ACC112 (cell line): ENCODE results near the gene MGAT5.

Experiments used
- H2AFZ ChIP-seq: fragments of 200-600 bp; sonication (generic); one replicate; pipeline ENCODE4 v1.6.0; 2017; ENCODE audit warnings: antibody characterized with exemption, low read length; ENCODE audit not compliant: unreplicated experiment
- H3K27ac ChIP-seq: fragments of 200-600 bp; sonication (generic); 2 replicates; pipeline ENCODE4 v1.5.1; 2014; ENCODE audit warnings: low read depth, mild to moderate bottlenecking, antibody characterized with exemption, low read length, moderate library complexity
- H3K27me3 ChIP-seq: fragments of 200-600 bp; sonication (generic); 2 replicates; pipeline ENCODE4 v1.6.1; 2014; ENCODE audit warnings: mild to moderate bottlenecking, antibody characterized with exemption, low read length, moderate library complexity, mixed read lengths; ENCODE audit not compliant: insufficient read depth
- H3K36me3 ChIP-seq: fragments of 200-600 bp; sonication (generic); 2 replicates; pipeline ENCODE4 v1.6.1; 2016; ENCODE audit warnings: mild to moderate bottlenecking, antibody characterized with exemption, low read length, moderate library complexity, mixed read lengths; ENCODE audit not compliant: insufficient read depth
- H3K4me1 ChIP-seq: fragments of 200-600 bp; sonication (generic); one replicate; pipeline ENCODE4 v1.6.1; 2016; ENCODE audit warnings: low read length, mixed read lengths; ENCODE audit not compliant: insufficient read depth, unreplicated experiment, control insufficient read depth
- H3K4me3 ChIP-seq: fragments of 200-600 bp; sonication (generic); 2 replicates; pipeline ENCODE4 v1.5.1; 2014; ENCODE audit warnings: mild to moderate bottlenecking, low read depth, low read length
- H3K79me2 ChIP-seq: fragments of 200-600 bp; sonication (generic); one replicate; pipeline ENCODE4 v1.6.0; 2016; ENCODE audit warnings: low read length; ENCODE audit not compliant: control insufficient read depth, unreplicated experiment, insufficient read depth

Gene MGAT5

DNA sequence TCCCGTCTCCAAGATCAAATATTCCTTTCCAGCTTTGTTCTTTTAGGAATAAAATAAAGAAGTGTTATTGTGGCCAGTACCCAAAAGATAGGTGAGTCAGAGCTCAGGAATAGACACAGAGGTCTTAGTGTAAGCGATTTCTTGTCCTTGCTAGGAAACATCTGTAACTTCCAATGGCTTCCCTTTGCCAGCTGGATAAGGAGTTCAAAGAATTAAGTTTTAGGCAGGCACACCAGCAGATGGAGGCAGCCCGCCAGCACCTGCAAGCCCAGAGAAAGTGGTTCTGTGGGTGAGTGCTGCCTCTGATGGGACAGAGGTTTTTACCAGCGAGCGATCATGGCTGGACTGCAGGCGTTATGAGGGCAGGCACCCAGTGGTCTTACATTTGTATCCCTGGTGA, 125.4 kb downstream of the MGAT5 start:
- Histone ChIP-seq H3K27me3 (no peaks in the 10 kb centered on the region), H3K36me3 (no peaks in the 10 kb centered on the region), H2AFZ (no peak overlapping the region)

DNA sequence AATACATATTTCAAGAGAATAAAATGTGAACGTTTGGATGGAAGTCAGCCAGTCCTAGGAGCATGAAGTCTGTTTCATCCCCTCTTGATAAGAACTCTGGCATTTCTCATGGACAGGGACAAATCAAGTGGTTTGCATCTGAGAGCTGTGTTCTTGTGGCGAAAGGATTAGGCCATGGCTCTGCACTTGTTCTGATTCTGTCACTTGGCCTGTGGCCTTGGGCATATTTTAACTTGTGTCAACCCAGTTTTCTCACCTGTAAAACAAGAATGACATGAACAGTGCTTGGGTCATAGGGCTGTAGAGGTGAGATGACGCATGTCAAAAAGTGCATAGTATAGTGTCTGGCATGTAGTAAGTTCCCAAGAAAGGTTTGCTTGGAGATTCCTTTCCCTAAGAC, 125.8 kb downstream of the MGAT5 start:
- Histone ChIP-seq H3K4me1 (no peaks in the 10 kb centered on the region), H3K36me3 (no peaks in the 10 kb centered on the region), H3K4me3 (no peak overlapping the region), H3K27ac (no peak overlapping the region), H3K27me3 (no peaks in the 10 kb centered on the region), H2AFZ (no peak overlapping the region), H3K79me2 (no peaks in the 10 kb centered on the region)

More for the DNA sequence above, 125.4 kb downstream of the MGAT5 start:
- Histone ChIP-seq H3K79me2 (no peaks in the 10 kb centered on the region), H3K4me1 (no peaks in the 10 kb centered on the region), H3K27ac (no peak overlapping the region), H3K4me3 (no peak overlapping the region)

DNA sequence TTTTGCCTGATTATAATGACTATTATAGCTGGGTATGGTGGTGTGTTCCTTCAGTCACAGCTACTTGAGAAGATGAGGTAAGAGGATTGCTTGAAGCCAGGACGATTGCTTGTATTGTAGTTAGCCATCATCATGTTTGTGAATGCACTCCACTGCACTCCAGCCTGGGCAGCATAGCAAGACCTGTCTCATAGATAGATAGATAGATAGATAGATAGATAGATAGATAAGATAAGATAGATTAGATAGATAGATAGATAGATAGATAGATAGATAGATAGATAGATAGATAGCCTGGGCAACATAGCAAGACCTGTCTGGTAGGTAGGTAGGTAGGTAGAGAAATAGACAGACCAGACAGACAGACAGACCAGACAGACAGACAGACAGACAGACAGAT, 127.3 kb downstream of the MGAT5 start:
- Histone ChIP-seq H2AFZ (no peak overlapping the region), H3K36me3 (no peaks in the 10 kb centered on the region), H3K27ac (no peak overlapping the region), H3K4me1 (no peaks in the 10 kb centered on the region), H3K27me3 (no peaks in the 10 kb centered on the region), H3K79me2 (no peaks in the 10 kb centered on the region), H3K4me3 (no peak overlapping the region)

DNA sequence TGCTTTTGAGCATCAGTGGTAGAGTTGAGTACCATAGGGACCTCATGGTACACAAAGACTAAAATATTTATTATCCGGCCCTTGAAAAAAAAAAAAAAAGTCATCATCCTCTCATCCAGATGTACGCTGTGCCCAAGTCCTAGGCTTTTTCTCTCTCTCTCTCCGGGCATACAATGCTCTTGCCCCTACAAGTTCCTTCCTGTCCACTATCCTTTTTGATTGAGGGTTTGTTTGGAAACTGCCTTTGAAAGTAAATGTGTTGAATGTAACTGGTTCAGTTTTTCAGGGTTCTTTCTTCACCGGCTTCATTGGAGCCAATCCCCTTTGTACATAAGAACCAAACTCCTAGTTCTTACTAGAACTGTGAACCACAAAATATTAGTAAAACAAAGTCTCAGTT, 130.3 kb downstream of the MGAT5 start:
- Histone ChIP-seq H3K36me3 (no peaks in the 10 kb centered on the region), H3K4me1 (no peaks in the 10 kb centered on the region), H3K4me3 (no peak overlapping the region), H3K79me2 (no peaks in the 10 kb centered on the region), H3K27ac (no peak overlapping the region), H3K27me3 (no peaks in the 10 kb centered on the region), H2AFZ (no peak overlapping the region)

DNA sequence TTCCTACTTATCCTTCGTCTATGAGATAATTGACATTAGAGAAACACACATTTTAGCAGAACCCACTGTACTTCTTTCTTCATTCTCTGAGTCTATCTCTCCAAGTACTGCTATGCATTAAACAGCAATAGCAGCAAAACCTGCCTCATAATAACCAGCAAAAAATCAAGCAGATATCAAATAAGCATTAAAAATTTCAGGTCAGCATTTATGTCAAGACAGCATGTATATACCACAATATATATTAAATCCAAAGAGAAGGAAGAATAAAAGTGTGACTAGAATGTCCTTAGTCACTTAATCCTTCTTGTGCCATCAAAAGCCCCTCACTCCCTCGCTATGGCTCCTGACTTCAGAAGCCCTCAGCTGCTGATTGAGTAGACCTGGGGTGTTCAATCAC, 131.3 kb downstream of the MGAT5 start:
- Histone ChIP-seq H3K27ac (no peak overlapping the region), H3K27me3 (no peaks in the 10 kb centered on the region), H3K79me2 (no peaks in the 10 kb centered on the region), H3K36me3 (no peaks in the 10 kb centered on the region), H2AFZ (no peak overlapping the region), H3K4me1 (no peaks in the 10 kb centered on the region), H3K4me3 (no peak overlapping the region)

DNA sequence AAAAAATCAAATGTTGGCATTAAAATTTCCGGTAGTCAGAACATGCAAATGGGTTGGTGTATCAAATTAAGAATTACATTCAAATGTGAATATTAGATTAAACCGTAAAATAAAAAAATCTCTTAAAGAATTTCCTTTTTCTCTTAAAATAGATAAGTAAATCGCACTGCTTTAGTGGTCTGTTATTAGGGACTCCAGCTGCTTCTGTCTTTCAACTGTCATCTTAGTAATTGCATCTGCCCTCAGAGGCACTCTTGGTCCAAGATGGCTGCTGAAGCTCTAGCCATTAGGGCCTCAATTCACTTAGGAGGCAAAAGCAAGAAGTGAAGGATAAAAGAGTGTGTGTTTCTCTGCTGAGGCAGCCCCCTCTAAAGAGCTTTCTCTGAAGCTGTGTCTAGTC, 132.4 kb downstream of the MGAT5 start:
- H3K4me3 ChIP-seq, result no peak overlapping the region
- H3K79me2 ChIP-seq, result no peaks in the 10 kb centered on the region
- no peaks in the 10 kb centered on the region for H3K27me3 ChIP-seq
- no peak overlapping the region for H2AFZ ChIP-seq
- H3K36me3 ChIP-seq, result no peaks in the 10 kb centered on the region
- no peak overlapping the region for H3K27ac ChIP-seq
- H3K4me1 ChIP-seq, result no peaks in the 10 kb centered on the region

DNA sequence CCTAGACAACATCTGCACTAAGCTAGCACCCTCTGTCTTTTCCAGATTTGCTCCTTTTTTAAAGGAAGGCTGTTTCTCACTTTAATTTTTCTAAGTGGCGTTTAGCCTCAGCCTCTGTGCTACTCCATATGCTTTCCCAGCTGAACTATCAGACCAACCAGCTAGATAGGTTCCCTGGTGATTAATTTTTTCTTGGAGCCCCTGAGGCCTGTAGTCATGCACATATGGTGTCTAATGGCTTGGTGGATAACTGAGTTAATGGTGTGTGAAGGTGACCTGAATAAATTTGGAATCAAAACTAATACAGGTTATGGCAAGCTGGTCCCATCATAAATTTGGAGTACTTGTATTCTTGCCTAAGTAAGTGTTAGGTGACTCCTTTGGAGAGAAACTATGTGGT, 135.5 kb downstream of the MGAT5 start:
- Histone ChIP-seq H3K79me2 (no peaks in the 10 kb centered on the region), H3K36me3 (no peaks in the 10 kb centered on the region), H3K27ac (no peak overlapping the region), H3K27me3 (no peaks in the 10 kb centered on the region), H3K4me1 (no peaks in the 10 kb centered on the region), H3K4me3 (no peak overlapping the region), H2AFZ (no peak overlapping the region)

DNA sequence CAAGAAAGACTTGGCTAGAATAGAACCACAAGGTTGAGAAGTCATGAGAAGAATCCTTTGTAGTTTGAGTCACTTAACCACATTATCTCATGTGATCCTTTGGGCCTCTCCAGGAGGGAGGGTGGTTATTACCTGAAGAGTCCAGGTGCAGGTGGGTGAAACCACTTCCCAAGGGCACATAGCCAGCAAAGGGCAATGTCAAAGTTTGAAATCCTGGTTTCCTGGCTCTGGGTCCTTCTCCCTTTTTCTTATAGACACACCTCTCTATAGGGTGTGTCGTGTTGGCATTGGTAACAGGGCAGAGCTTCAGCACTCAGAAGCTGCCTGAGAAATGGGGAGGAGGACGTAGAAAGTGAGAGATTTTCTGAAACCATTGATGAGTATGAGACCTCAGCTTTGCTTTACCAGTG, 137.9 kb downstream of the MGAT5 start:
- no peak overlapping the region for H2AFZ ChIP-seq
- H3K4me3 ChIP-seq, result no peak overlapping the region
- H3K36me3 ChIP-seq, result no peaks in the 10 kb centered on the region
- H3K79me2 ChIP-seq, result no peaks in the 10 kb centered on the region
- no peaks in the 10 kb centered on the region for H3K27me3 ChIP-seq
- no peak overlapping the region for H3K27ac ChIP-seq
- H3K4me1 ChIP-seq, result no peaks in the 10 kb centered on the region

DNA sequence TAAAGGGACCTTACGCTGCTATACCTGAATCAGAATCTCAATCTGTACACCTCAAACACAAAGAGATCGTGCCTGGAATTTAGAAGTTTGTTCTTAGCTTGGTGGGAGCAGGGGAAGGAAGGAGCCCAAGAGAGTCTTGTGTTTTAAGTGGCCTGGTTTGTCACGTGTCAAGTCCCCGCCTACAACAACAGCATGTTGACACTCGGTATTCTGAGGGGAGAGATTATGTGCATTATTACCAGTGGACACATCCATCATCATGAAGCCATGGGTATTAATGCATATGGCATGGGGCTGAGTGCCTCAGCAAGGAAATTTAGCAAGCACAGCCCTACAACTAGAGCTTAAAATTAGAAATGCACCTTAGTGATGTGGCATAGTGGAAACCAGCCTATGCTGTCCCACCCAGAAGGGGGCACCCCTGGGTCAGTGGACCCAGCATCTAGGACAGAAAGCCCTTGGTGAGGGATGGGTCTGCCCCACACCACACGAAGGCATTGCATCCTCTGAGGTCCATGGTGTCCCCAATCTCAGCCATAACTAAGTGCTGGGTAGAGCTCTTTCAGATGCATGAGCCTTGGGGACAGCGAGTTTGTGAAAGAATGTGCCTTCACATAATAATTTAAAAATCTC, 138.7 kb downstream of the MGAT5 start:
- Histone ChIP-seq H3K4me3 (no peak overlapping the region), H3K27me3 (no peaks in the 10 kb centered on the region), H3K27ac (no peak overlapping the region), H3K79me2 (no peaks in the 10 kb centered on the region), H3K4me1 (no peaks in the 10 kb centered on the region), H3K36me3 (no peaks in the 10 kb centered on the region), H2AFZ (no peak overlapping the region)

DNA sequence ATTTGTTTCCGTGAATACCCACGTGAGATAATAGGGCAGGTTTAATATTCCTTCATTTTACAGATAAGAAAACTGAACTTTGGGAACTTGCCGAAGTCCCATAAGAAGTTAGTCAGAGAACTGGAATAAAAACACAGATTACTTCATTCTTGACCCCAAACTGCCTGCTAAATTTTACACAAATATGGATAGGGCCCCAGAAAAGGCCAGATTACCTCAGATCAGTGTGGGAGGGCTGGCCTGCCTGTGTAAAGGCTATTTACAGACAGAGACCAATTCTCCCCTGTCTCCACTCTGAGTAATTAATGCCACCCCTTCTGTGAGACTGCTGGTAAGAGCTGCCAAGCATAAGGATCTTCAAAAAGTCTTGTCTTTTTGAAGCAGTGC, 139.2 kb downstream of the MGAT5 start:
- no peaks in the 10 kb centered on the region for H3K36me3 ChIP-seq
- no peak overlapping the region for H3K4me3 ChIP-seq
- H3K27ac ChIP-seq, result no peak overlapping the region
- no peaks in the 10 kb centered on the region for H3K27me3 ChIP-seq
- no peaks in the 10 kb centered on the region for H3K79me2 ChIP-seq
- peaks cover 1% of the 10 kb centered on the region for H3K4me1 ChIP-seq
- H2AFZ ChIP-seq, result no peak overlapping the region

DNA sequence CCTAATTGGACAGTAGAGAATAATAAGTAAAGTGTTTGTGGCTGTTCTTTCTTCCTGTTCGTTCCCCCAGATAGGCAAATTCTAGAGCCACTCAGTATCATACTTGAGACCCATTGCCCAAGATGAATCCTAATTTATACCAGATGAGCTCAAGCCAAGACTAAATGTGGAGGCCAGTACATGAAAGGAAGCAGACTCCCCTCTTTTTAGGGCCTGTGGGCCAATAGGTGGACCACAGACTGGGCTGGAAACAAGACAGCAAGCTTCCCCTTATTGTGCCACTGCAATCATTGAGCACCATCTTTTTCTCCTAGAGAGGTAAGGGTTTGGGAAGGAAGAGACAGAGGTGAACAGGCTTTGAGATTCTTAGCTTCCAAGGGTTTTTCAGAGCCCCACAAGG, 141.9 kb downstream of the MGAT5 start:
- no peak overlapping the region for H3K27ac ChIP-seq
- peaks cover 26% of the 10 kb centered on the region for H3K4me1 ChIP-seq
- H3K4me3 ChIP-seq, result no peak overlapping the region
- H3K79me2 ChIP-seq, result no peaks in the 10 kb centered on the region
- no peaks in the 10 kb centered on the region for H3K27me3 ChIP-seq
- no peak overlapping the region for H2AFZ ChIP-seq
- H3K36me3 ChIP-seq, result no peaks in the 10 kb centered on the region
